Retina (tissue), 1 donor: ENCODE results near the gene CLDN9.
A peak's percentile ranks its signal among the peaks of the same experiment; 100 is the strongest.
"Not testable (repeated sequence)": the region's sequence is repeated elsewhere in the genome, so short reads cannot be mapped to it uniquely, and the experiment has no call there.

ENCODE experiments used
- DNase-seq: peaks from one replicate; pipeline ENCODE4 v3.0.0-alpha.2; 2016

CLDN9 gene

DNA sequence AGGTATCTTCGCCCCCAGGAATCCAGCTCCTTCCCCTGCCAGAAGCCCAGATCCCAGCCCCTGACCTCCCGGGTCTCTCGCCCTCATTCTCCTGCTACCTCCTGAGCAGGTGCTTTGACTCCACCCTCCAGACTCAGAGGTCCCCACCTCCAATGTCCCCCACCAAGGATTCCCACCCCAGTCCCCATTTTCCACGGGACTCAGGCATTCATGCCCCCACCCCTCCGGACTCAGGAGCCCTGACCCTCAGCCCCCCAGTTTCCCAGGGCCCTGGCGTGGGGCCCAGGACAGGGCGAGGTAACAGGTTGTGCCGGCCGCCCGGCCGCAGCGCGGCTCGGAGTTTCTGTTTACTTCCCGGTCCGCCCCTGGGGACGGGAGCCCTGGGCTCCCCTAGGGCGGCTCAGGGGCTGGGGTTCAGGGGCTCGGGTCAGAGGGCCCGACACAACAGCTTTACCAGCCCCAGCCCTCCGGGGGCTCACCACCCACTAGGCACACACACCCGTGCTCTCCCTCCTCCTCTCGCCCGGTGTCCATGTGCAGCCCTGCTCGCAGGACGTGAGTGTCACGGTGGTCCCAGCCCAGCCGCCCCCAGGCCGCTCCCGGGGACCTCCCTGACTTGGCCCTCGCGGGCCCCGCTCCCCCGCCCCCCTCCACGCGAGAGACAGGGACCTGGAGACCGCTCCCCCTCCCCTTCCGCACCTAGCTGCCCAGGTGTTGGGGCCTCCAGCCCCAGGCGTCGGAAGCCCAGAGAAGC lies 23.4 kb downstream of the CLDN9 start:
- no peak for DNase-seq

DNA sequence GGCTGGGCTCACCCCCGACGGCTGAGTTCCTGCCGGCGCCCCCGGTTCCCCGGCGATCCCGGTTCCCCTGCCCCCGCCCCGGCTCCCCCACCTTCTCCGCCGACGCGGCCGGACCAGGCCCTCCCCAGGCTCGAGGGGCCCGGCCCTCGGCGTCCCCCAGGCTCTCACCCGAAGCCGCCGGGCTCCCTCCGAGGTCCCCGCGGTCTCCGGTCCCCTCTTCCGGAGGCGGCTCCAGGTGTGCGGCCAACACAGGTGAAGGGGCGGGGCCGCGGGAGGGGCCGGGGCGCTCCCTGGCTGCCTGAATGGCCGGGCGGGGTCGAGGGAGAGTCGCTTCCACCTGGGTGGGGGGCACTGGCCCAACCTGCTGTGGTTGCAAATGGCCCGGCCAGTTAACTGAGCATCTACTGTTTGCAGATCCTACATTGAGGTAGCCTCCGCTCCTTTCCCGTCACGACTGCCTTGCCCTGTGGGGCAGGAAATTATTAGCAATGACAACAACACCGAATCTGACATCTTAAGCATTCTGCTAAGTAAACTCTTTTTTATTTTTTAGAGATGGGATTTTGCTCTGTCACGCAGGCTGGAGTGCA lies 24.1 kb downstream of the CLDN9 start, which contains the start of gene BICDL2:
BICDL2 (minus strand) TSS at position 219 of the 590 bp plus-strand sequence. CDS start 1,448 bp downstream, outside the sequence.
- DNase-seq, result no peak

DNA sequence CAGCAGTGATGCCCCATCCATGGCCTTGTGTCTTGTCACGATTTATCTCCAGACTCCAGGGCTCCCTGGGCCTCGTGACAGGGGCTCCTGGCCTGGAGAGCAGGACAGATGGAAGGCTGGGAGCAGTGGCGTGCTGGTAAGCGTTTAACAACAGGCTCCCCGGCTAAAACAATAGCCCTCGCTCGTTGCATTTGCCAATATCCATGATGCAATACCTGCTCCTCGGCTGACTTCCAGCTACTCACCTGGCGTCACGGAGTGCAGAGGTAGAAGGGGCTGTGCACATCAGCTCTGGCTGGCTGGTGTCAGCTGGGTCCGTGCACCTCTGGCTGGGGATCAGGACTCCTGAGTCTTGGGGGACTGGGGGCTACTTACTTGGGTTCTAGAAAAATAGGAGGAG lies 25.5 kb downstream of the CLDN9 start:
- DNase-seq, result no peak

DNA sequence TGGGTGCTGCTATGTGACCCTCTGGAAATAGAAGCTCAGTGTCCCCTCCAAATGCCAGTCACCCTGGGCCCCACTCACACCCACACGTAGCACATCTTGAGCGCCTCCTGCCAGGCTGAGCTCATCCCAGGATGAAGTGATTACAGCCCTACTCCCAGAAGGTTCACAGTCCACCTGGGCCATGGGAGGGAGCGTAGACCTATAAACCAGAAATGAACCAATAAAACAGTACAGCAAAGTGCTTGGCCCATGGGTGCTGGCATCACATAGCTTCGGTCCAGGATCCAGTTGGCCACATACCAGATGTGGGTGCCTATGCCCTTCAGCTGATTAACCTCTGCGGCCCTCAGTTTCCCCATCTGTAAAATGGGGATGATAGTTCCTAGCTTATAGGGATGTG lies 26.2 kb downstream of the CLDN9 start:
- DNase-seq, result no peak

DNA sequence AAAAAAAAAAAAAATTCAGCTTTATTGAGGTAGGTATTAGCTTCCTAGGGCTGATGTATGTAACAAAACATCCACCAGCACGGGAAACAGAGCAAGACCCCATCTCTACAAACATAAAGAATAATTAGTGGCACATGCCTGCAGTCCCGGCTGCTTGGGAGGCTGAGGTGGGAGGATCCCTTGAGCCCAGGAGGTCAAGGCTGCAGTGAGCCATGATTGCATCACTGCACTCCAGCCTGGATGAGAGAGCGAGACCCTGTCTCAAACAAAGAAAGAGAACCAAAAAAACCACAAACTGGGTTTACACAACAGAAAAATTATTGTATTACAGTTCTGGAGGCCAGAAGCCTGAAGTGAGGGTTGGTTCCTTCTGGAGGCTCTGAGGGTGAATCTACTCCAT lies 29.7 kb downstream of the CLDN9 start:
- no peak for DNase-seq

DNA sequence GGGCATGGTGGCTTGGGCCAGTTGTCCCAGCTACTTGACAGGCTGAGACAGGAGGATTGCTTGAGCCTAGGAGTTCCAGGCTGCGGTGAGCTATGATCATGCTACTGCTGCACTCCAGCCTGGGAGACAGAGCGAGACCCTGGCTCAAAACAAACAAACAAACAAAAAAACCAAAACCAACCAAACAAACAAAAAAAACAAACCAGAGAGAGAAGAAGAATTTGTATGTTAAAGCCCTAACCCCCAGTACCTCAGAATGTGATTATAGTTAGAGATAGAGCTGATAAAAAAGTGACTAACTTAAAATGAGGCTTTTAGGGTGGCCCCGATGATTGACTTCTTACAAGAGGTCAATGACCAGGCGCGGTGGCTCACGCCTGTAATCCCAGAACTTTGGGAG lies 32.0 kb downstream of the CLDN9 start:
- DNase-seq, result no peak

DNA sequence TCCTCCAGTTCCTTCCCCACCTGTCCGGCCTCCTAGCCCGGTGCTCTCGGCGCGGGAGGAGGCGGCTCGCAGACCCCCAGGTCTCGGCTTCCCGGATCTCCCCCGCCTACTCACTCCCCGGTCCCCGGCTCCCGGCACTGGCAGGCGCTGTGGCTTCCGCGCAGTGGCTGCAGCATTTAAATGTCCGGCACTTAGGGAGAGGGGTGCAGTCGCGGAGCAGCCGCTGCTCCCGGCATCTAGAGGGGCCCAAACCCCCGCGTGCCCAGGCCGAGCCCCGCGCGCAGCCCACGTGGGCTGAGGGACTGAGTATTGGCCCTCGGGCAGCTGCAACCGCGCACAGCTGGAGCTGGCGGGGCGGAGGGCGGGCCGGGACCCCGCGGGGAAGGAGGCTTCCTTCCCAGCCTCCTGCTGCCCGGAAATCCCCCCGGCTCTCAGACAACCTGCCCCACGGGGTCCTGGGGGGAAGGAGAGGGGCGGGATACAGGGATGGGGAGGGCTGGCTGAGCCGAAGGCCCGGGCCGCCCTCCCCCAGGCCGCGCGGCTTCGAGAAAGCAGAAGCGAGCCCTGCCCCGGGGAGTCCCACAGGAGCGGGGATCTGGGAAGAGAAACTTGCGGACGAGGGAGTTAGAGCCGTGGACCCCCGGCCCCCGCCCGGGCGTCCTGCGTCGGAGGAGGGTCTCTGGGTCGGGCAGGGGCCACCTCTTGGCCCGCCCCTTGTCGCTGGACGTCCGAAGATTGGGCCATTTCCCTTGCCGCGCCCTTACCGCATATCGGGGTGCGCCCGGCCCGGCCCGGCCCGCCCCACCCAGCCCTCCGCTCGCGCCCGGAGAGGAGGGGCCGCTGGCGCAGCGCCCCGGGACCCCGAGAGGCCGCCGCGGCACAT lies 33.3 kb downstream of the CLDN9 start, which contains the start of gene MMP25:
MMP25 (plus strand) TSS at position 804 of the 883 bp plus-strand sequence. CDS start 357 bp downstream, outside the sequence.
- DNase-seq, result peak; percentile 66

DNA sequence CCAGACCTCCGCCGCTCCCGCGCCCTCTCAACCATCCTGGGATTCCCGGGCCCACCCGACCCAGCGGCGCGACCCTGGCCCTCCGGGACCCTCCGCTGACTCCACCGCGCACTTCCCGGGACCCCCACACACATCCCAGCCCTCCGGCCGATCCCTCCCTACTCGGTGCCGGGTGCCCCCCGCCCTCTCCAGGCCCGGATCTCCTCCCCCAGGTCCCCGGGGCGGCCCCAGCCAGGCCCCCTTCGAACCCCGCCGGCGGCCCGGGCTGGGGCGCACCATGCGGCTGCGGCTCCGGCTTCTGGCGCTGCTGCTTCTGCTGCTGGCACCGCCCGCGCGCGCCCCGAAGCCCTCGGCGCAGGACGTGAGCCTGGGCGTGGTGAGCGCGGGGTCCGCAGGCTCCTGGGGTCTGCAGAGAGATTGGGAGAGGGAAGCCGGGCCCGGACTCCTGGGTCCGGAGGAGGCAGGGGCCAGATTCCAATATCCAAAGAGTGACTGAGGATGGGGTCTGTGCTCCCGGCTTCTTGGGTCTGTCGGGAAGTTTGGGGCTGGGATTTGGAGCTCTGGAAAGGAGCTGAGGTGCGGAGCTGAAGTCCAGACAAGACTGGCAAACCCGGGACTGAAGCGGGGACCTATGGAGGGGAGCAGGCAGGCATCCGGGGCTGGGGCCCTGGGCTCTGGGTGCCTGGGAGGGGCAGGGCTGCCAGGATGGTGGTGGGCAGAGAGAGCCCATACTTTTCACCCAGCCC lies 34.1 kb downstream of the CLDN9 start:
- DNase-seq, result no peak

DNA sequence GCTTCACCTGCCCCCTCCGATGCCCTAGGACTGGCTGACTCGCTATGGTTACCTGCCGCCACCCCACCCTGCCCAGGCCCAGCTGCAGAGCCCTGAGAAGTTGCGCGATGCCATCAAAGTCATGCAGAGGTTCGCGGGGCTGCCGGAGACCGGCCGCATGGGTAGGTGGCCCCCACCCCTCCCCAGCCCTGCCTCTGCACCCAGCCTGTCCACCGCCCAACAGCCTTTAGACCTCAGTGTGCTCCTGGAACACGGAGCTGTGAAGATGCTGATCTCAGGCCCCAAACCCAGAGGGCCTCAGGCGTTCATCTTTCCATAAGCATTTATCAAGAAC lies 34.6 kb downstream of the CLDN9 start:
- DNase-seq, result no peak

DNA sequence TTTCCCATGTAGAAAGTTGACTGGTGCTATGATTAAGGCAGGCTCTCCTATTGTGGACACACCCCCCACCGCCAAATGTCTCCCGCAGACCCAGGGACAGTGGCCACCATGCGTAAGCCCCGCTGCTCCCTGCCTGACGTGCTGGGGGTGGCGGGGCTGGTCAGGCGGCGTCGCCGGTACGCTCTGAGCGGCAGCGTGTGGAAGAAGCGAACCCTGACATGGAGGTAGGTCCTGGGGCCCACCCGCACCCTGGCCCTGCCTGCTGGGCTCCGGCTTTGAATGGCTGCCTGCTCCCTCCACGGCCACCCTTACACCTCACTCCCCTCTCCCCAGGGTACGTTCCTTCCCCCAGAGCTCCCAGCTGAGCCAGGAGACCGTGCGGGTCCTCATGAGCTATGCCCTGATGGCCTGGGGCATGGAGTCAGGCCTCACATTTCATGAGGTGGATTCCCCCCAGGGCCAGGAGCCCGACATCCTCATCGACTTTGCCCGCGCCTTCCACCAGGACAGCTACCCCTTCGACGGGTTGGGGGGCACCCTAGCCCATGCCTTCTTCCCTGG lies 37.3 kb downstream of the CLDN9 start:
- DNase-seq, result no peak

DNA sequence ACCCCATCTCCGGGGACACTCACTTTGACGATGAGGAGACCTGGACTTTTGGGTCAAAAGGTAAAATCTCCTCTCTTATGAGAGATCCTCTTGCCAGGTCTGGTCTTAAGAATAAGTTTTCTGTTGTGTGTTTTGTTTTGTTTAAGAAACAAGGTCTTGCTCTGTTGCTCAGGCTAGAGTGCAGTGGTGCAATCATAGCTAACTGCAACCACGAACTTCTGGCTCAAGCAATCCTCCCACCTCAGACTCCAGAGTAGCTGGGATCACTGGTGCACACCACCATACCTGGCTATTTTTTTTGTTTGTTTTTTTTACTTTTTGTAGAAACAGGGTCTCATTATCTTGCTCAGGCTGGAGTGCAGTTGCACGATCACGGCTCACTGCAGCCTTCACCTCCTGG lies 37.8 kb downstream of the CLDN9 start:
- DNase-seq, result no peak

DNA sequence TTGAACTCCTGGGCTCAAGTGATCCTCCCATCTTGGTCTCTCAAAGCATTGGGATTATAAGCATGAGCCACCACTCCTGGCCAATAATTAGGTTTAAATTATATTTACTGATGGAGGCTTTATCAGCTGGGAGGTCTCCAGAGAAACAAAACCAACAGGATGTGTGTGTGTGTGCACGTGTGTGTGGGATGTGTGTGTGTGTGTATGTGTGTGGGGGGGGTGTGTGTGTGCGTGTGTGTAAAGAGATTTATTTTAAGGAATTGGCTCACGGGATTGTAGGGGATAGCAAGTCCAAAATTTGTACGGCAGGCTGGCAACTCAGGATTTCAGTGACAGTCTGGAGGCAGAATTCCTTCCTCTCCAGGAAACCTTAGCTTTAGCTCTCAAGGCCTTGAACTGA lies 38.3 kb downstream of the CLDN9 start:
- no peak for DNase-seq

DNA sequence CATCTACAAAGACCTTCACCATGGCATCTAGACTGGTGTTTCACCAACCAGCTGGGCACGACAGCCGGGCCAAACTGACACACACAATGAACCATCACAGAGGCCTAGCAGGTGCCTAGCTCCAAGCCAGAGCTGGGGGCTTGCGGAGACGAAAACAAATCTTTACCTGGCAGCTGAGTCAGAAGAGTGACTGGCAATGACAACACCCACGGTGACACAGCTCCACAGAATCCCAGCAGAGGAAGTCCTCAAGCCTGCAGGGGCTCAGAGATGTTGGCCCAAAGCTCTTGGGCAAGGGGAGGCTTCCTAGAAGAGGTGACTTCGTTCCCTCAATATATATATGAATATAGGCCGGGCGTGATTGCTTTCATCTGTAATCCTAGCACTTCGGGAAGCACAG lies 38.8 kb downstream of the CLDN9 start:
- no peak for DNase-seq

DNA sequence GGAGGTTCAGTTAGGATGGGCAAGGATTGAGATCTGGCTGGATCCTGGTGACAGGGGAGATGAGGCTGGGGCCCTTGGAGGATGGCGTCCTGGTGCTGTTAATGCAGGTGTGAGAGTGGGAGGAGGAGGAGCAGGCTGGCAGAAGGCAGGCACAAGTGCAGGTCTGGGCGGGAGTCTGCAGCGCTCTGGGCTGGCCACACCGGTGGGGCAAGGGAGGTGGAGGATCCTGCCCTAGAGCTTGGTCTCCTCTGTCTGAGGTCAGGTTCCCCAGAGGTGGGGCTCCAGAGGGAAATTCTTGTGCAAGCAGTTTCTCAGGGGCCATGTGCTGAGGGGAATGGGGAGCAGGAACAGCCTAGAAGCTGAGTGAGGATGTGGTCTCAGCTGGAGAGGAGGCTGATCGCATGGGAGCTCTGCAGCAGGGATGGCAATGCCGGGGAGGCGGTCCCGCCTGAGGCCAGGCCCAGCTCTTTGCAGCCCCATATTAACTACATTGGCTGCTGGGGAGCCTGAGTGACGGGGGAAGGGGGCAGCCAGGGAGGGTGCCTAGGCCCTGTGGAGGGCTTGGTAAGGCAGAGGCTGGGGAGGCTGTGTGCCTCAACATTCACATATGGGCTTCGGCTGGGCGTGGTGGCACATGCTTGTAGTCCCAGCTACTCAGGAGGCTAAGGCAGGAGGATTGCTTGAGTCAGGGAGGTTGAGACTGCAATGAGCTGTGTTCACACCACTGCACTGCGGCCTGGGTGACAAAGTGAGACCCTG lies 40.0 kb downstream of the CLDN9 start:
- DNase-seq, result not testable (repeated sequence)

DNA sequence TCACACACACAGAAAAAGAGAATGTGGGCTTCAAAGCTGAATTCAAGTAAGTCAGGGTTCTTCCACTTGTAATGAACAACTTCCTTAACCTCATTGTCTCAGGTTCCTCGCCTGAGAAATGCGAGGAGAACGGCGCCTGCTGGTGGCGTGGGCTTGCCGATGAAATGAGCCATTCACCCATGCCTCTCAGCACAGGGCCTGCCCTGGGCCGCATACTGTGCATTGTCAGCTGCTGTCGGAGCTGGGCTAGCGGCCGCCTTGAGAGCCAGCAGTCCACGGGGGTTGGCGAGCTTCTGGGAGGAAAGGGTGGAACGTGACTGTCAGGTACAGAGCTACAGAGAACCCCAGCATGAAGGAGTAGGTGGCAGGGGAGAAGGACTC lies 40.6 kb downstream of the CLDN9 start:
- DNase-seq, result not testable (repeated sequence)

DNA sequence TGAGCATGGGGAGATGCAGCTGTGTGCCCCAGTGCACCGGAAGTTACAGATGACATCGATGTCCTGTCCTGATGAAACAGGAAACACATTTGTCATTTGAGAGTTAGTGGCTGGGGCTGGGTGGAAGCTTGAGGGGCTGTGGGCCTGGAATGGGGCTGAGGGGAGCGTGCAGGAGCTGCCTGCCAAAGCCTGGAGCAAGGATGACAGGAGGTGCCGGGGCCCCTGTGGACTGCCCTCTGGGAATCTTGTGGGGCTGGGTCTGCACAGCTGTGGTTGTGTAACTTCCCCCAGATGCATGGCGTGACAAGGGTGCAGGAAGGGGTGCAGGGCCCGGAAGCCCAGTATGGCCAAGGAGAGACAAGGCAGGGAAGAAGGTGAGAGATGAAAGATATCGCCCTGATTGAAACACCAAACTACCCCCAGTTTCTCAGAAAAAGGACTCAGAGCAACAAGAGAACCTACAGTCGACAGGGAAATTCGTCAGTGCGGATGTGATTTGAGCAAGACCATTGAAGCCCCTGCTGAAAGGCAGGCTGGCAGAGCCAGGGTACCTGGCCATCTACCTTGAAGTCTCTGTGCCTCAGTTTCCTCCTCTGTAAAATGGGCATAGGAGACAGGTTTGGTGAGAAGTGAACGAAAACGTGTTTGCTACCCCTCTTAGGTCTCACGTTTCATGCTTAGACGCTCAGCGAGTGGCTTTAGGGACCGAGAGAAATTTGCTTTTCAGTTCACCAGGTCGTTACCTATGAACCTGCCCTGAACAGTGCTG lies 42.4 kb downstream of the CLDN9 start:
- no peak for DNase-seq

DNA sequence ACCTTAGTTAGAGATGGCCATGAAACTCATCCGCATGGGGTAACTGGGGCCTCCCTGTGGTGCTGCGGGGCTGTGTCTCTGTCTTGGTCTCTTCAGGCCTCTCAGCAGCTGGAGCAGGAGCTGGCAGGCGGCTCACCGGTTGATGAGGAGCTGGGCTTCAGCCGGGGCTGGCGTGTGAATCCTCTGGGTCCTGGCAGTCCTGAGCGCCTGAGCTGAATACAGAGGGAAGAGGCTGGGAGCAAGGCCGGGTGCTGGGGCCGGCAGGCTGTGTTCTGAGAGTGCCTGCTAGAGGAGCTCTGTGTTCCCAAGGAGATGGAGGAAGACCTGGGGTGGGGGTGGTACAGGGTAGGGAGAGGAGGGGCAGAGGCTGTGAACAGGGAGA lies 43.0 kb downstream of the CLDN9 start:
- DNase-seq, result not testable (repeated sequence)

DNA sequence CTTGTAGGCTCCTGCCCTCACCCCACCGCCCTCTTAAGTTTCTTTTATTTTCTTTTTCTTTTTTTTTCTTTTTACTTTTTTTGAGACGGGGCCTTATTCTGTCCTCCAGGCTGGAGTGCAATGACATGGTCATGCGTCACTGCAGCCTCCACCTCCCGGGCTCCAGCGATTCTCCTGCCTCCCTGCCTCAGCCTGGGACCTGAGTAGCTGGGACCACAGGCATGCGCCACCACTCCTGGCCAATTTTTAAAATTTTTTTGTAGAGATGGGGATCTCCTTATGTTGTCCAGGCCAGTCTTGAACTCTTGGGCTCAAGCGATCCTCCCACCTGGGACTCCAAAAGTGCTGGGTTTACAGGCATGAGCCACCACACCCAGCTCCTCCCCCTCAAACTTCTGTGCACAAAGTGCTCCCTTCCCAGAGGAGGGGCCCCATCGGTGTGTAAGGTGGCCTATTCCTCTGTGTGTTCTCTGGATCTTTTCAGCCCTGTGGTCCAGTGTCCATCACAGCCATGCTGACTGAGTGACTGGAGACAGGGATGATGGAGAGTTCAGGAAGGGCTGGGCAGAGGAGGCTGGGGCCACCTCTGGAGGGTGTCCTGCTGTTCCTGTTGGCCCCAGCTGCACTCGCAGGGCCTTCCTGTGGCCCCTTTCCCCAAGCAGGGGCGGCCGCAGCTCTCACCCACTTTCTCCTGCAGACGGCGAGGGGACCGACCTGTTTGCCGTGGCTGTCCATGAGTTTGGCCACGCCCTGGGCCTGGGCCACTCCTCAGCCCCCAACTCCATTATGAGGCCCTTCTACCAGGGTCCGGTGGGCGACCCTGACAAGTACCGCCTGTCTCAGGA lies 43.8 kb downstream of the CLDN9 start:
- DNase-seq, result no peak

DNA sequence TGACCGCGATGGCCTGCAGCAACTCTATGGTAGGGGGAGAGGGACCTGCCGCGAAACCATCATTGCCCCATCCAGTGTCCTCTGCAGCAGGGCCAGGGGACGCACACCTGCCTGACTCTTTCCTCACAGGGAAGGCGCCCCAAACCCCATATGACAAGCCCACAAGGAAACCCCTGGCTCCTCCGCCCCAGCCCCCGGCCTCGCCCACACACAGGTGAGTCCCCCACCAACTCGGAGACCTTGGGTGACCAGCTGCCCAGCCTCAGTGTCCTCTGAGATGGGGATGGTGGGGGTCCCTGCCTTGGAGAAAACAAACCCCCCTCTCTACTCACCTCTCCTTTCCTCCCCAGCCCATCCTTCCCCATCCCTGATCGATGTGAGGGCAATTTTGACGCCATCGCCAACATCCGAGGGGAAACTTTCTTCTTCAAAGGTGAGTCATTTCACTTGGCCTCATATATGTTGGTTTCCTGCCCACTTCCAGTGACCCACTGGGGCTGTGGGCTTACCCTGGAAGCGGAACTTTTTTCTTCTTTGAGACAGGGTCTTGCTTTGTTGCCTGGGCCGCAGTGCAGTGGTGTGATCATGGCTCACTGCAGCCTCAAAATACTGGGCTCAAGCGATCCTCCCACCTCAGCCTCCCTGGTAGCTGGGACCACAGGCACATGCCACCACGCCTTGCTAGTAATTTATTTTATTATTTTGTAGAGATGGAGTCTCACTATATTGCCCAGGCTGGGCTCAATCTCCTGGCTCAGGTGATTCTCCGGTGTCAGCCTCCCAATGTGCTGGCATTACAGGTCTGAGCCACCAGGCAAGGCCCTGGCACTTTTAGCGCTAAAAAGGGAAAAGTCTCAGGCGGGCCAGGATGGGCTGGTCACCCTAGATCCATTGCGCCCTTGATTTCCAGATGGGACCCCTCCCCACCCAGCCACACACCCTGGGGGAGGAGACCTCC lies 44.7 kb downstream of the CLDN9 start:
- no peak for DNase-seq
